Keratinocyte (primary cell): Measurements from ENCODE around the gene TMEM183A. TPM values are rescaled to one million over a fixed set of nuclear protein-coding genes. Genes with fewer than 3 reads are reported as not detected.
A peak's percentile ranks its signal among the peaks of the same experiment; 100 is the strongest.

ENCODE experiments used
- DNase-seq: peaks from one replicate; pipeline ENCODE4 v3.0.0-alpha.2; 2011; ENCODE audit warnings: low read depth, missing footprints, low spot score
- FAIRE-seq: peaks from 2 replicates; lab custom pipeline; 2011; peaks lifted over from hg19 to GRCh38; lab: Jason Lieb, UNC
- H2AFZ ChIP-seq: 2 replicates; pipeline ENCODE4 v1.6.0; 2012; ENCODE audit warnings: low read length, control low read depth, inconsistent platforms; ENCODE audit not compliant: control insufficient read depth
- H3K27ac ChIP-seq: 2 replicates; pipeline ENCODE4 v1.5.1; 2011; ENCODE audit warnings: low read length; ENCODE audit not compliant: control insufficient read depth, insufficient read depth
- H3K27me3 ChIP-seq: 3 replicates; pipeline ENCODE4 v1.6.0; 2011; ENCODE audit warnings: low read length; ENCODE audit not compliant: control insufficient read depth, insufficient read depth; ENCODE audit errors: extremely low read depth
- H3K36me3 ChIP-seq, 2 experiments: 2 replicates in 1 of 2; 3 replicates in 1 of 2; pipeline ENCODE4 v1.5.1; 2011; ENCODE audit warnings: low read length in 2 of 2, mild to moderate bottlenecking in 1 of 2; ENCODE audit not compliant: control insufficient read depth in 2 of 2, insufficient read depth in 2 of 2; ENCODE audit errors: extremely low read depth in 1 of 2
- H3K4me1 ChIP-seq: 3 replicates; pipeline ENCODE4 v1.5.1; 2011; ENCODE audit warnings: low read length; ENCODE audit not compliant: control insufficient read depth, insufficient read depth; ENCODE audit errors: extremely low read depth
- H3K4me2 ChIP-seq: 3 replicates; pipeline ENCODE4 v1.6.0; 2011; ENCODE audit warnings: low read depth, low read length; ENCODE audit not compliant: control insufficient read depth, insufficient read depth; ENCODE audit errors: extremely low read depth
- H3K4me3 ChIP-seq, 3 experiments: fragments of 200-600 bp in 1 of 3; sonication (generic) in 1 of 3; 2 replicates in 2 of 3; 3 replicates in 1 of 3; pipeline ENCODE4 v1.5.1; 2011 to 2016; ENCODE audit warnings: low read length in 3 of 3, mild to moderate bottlenecking in 3 of 3, control low read depth in 2 of 3, inconsistent platforms in 1 of 3, low read depth in 1 of 3, mixed read lengths in 1 of 3, mixed run types in 1 of 3, moderate library complexity in 1 of 3; ENCODE audit not compliant: control insufficient read depth in 2 of 3, insufficient read depth in 2 of 3; ENCODE audit errors: extremely low read depth in 1 of 3
- H3K79me2 ChIP-seq: 2 replicates; pipeline ENCODE4 v1.6.0; 2012; ENCODE audit warnings: low read length; ENCODE audit not compliant: control insufficient read depth, insufficient read depth
- H3K9ac ChIP-seq: 3 replicates; pipeline ENCODE4 v1.6.0; 2011; ENCODE audit warnings: low read length; ENCODE audit not compliant: control insufficient read depth, insufficient read depth; ENCODE audit errors: extremely low read depth
- H3K9me1 ChIP-seq: 3 replicates; pipeline ENCODE4 v1.6.0; 2011; ENCODE audit warnings: low read length; ENCODE audit not compliant: control insufficient read depth, insufficient read depth; ENCODE audit errors: extremely low read depth
- H3K9me3 ChIP-seq: 2 replicates; pipeline ENCODE4 v1.5.1; 2012; ENCODE audit warnings: low read depth, low read length; ENCODE audit not compliant: control insufficient read depth
- H4K20me1 ChIP-seq: 3 replicates; pipeline ENCODE4 v1.6.0; 2011; ENCODE audit warnings: low read length; ENCODE audit not compliant: control insufficient read depth, insufficient read depth; ENCODE audit errors: extremely low read depth
- EZH2 ChIP-seq: IDR thresholded peaks from one replicate; pipeline ENCODE4 v1.6.1; 2012; ENCODE audit warnings: inconsistent platforms, mild to moderate bottlenecking, low read length, moderate library complexity
- dilution Hi-C: fragments of 300-500 bp; cut with MboI; formaldehyde crosslinking; loops from one replicate; pipeline ENCODE4 v1.7.0; 2020; ENCODE audit warnings: low sequenced_read_pairs; ENCODE audit not compliant: extremely low pct_ligation_motif_present
- polyA plus RNA-seq, 5 experiments: library from polyadenylated mRNA; depleted of rRNA in 3 of 5; stranded (reverse) in 3 of 5; stranded (forward) in 1 of 5; unstranded in 1 of 5; fragments of >200 nt; gene quantifications; 1 replicate in 1 of 5; 2 replicates in 3 of 5; 3 replicates in 1 of 5; pipeline versions ENCODE4 v1.2.1 to v1.2.3, GENCODE V29; 2011 to 2012; ENCODE audit warnings: missing spikeins in 2 of 5, low read depth in 1 of 5, low replicate concordance in 1 of 5
- TF ChIP-seq, protein P1 (sequence below), 3 experiments: IDR thresholded peaks in 1 of 3; conservative IDR thresholded peaks in 1 of 3; optimal IDR thresholded peaks in 1 of 3; 2 replicates in 2 of 3; 3 replicates in 1 of 3; pipeline versions ENCODE3 to v1.5.1; 2011; ENCODE audit warnings: low read length in 3 of 3, mild to moderate bottlenecking in 3 of 3, moderate library complexity in 2 of 3, control low read depth in 1 of 3, inconsistent platforms in 1 of 3; ENCODE audit not compliant: insufficient read depth in 2 of 3; ENCODE audit errors: extremely low read depth in 1 of 3

Gene TMEM183A
- polyA plus RNA-seq, 1 donor (not counting 4 experiments of a cell fraction or from before 2014, with no cell fraction given): 88.2 TPM

DNA sequence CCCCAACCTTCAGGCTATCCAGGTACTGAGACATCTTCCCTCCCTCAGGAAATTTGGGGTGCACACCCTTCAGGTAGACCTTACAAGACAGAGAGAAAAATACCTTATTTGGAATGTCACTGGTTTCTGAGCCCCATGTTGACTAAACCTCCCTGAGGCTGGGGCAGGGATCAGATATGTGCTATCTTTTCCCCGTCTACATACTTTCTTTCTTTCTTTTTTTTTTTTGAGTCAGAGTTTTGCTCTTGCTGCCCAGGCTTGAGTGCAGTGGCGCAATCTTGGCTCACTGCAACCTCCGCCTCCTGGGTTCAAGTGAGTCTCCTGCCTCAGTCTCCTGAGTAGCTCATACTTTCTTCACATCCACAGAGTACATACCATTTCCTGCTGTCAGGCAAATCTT is 41.8 kb upstream of the TMEM183A start:
- Histone ChIP-seq H3K27ac (peak overlapping the region; percentile 84), H3K4me1 (peaks cover 36% of the 10 kb centered on the region), H3K9ac (peak overlapping the region; percentile 95), H3K27me3 (no peaks in the 10 kb centered on the region), H3K4me2 (peak overlapping the region; percentile 97), H3K4me3 (peak overlapping the region; percentile 80 to 98 (median 82)), H4K20me1 (no peaks in the 10 kb centered on the region), H3K9me1 (peaks cover 3% of the 10 kb centered on the region), H3K79me2 (peaks cover 19% of the 10 kb centered on the region), H2AFZ (no peak overlapping the region), H3K9me3 (no peaks in the 10 kb centered on the region), H3K36me3 (peaks cover 22 to 33% of the 10 kb centered on the region in 2 experiments)
- FAIRE-seq (no peak), DNase-seq (peak; percentile 48)
- TF ChIP-seq, protein P1, sequence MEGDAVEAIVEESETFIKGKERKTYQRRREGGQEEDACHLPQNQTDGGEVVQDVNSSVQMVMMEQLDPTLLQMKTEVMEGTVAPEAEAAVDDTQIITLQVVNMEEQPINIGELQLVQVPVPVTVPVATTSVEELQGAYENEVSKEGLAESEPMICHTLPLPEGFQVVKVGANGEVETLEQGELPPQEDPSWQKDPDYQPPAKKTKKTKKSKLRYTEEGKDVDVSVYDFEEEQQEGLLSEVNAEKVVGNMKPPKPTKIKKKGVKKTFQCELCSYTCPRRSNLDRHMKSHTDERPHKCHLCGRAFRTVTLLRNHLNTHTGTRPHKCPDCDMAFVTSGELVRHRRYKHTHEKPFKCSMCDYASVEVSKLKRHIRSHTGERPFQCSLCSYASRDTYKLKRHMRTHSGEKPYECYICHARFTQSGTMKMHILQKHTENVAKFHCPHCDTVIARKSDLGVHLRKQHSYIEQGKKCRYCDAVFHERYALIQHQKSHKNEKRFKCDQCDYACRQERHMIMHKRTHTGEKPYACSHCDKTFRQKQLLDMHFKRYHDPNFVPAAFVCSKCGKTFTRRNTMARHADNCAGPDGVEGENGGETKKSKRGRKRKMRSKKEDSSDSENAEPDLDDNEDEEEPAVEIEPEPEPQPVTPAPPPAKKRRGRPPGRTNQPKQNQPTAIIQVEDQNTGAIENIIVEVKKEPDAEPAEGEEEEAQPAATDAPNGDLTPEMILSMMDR (optimal IDR thresholded peaks at IDR 0.05 in 1 of 3, IDR thresholded peaks at IDR 0.05 in 1 of 3, conservative IDR thresholded peaks at IDR 0.05 in 1 of 3; ENCODE audit: extremely low read depth in 1 of 3, insufficient read depth in 2 of 3, low read length in 3 of 3): no peak
- no peak for TF ChIP-seq EZH2
- dilution Hi-C loops: no loop called here

DNA sequence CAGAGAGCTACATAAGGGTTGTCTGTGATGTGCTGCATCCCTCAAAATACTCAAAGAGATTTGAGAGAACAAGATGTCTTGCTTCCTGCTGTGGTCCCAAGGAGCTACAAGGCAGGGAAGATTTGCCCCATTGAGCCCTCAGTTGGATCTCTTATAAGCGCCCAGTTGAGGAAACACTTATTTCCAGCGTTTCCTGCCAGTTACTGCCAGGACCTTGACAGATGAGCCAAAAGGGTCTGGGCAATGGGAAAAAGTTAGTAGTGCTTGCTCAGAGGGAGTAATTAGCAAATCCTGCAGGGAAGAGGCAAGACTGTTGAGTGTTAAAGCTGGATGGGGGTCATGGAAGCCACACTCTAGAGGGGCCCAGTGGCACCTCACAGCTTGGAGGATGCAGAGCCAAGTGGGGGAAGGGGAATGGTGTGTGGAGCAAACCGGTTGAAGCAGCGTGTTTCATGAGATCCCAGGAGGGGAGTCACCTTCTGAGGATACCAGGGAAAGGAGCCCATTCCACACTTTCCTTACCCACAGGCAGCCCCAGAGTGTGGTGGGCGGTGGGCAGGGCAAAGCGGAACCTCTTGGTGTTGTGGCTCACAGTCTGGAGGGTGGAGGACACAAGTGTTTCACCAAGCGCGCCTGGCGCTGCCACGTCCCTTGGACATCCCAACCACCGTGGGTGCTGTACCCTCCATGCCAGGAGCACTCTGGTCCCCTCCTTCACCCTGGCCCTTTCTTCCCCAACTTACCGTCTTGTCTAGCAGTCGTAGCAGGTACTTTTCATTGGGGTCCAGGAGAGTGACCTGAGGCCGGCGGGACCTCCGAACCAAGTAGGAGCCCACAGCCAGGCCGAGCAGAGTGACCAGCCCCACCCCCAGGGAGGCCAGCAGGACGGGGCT is 40.9 kb upstream of the TMEM183A start:
- no peaks in the 10 kb centered on the region for H3K27me3 ChIP-seq
- no peaks in the 10 kb centered on the region for H3K9me3 ChIP-seq
- peaks cover 19% of the 10 kb centered on the region for H3K79me2 ChIP-seq
- TF ChIP-seq, protein P1 (optimal IDR thresholded peaks at IDR 0.05 in 1 of 3, IDR thresholded peaks at IDR 0.05 in 1 of 3, conservative IDR thresholded peaks at IDR 0.05 in 1 of 3; ENCODE audit: extremely low read depth in 1 of 3, insufficient read depth in 2 of 3, low read length in 3 of 3): no peak
- no peak for TF ChIP-seq EZH2
- H3K4me3 ChIP-seq: peak overlapping the region; percentile 80 to 98 (median 82)
- dilution Hi-C loops: no loop called here
- peaks cover 22 to 28% of the 10 kb centered on the region in 2 experiments for H3K36me3 ChIP-seq
- H3K9ac ChIP-seq: peak overlapping the region; percentile 95
- peaks cover 3% of the 10 kb centered on the region for H3K9me1 ChIP-seq
- peak overlapping the region; percentile 0 for H2AFZ ChIP-seq
- peak overlapping the region; percentile 84 for H3K27ac ChIP-seq
- peak overlapping the region; percentile 97 for H3K4me2 ChIP-seq
- no peak for DNase-seq
- H4K20me1 ChIP-seq: no peaks in the 10 kb centered on the region
- FAIRE-seq: no peak
- H3K4me1 ChIP-seq: peaks cover 36% of the 10 kb centered on the region
